Gastroesophageal sphincter (tissue), 4 donors: ENCODE data around the gene KRT35. TPM values are rescaled to one million over a fixed set of nuclear protein-coding genes. Genes with fewer than 3 reads are reported as not detected.
A peak's percentile ranks its signal among the peaks of the same experiment; 100 is the strongest.

Experiments
- ATAC-seq: fragments of 150-250 bp; one replicate; pipeline ENCODE4 v1.9.1; 2016; ENCODE audit warnings: mild to moderate bottlenecking, moderate library complexity
- H3K27ac ChIP-seq, 4 donors: fragments of 200-600 bp; sonication (generic) in 3 of 4; 1 replicate in 3 of 4; 2 replicates in 1 of 4; pipeline ENCODE4 v1.5.1; 2016 to 2019
- H3K27me3 ChIP-seq: fragments of 200-600 bp; sonication (generic); one replicate; pipeline ENCODE4 v1.5.1; 2019
- H3K36me3 ChIP-seq, 2 donors: fragments of 200-600 bp; sonication (generic); one replicate each; pipeline ENCODE4 v1.5.1; 2019; ENCODE audit warnings: control low read depth in 1 of 2
- H3K4me1 ChIP-seq, 3 donors: fragments of 200-600 bp; sonication (generic); 1 replicate in 2 of 3; 2 replicates in 1 of 3; pipeline ENCODE4 v1.5.1; 2016 to 2019; ENCODE audit warnings: control low read depth in 2 of 3
- H3K4me3 ChIP-seq, 2 donors: fragments of 200-600 bp; sonication (generic); one replicate each; pipeline ENCODE4 v1.5.1; 2019; ENCODE audit warnings: mild to moderate bottlenecking in 1 of 2, moderate library complexity in 1 of 2
- H3K9me3 ChIP-seq, 3 donors: fragments of 200-600 bp; sonication (generic); one replicate each; pipeline ENCODE4 v1.5.1; 2017 to 2019; ENCODE audit warnings: control low read depth in 2 of 3
- CTCF ChIP-seq, 4 experiments: fragments of 200-600 bp in 2 of 4; fragments of 450-650 bp in 2 of 4; sonication (generic) in 1 of 4; IDR thresholded peaks; one replicate each; pipeline ENCODE4 v1.5.1; 2017 to 2019; ENCODE audit warnings: antibody characterized with exemption in 4 of 4, mild to moderate bottlenecking in 2 of 4, moderate library complexity in 2 of 4
- EP300 ChIP-seq: sonication (generic); formaldehyde crosslinking; IDR thresholded peaks from one replicate; pipeline ENCODE4 v1.6.1; 2017; ENCODE audit warnings: antibody characterized with exemption, mild to moderate bottlenecking
- POLR2A ChIP-seq, 2 donors: fragments of 450-650 bp; IDR thresholded peaks; one replicate each; pipeline ENCODE4 v1.6.1; 2017; ENCODE audit warnings: antibody characterized with exemption in 2 of 2, mild to moderate bottlenecking in 2 of 2, moderate library complexity in 1 of 2
- POLR2AphosphoS5 ChIP-seq: sonication (generic); formaldehyde crosslinking; IDR thresholded peaks from one replicate; pipeline ENCODE4 v1.6.1; 2017; ENCODE audit warnings: antibody characterized with exemption
- WGBS, 2 donors: methylation state at CpG; one replicate each; pipeline ENCODE4 v1.1.5; 2018; ENCODE audit warnings: low coverage in 1 of 2; 5-methylcytosine and 5-hydroxymethylcytosine counted together
- total RNA-seq, 4 donors: library from RNA; depleted of rRNA; stranded (reverse); fragments of >200 nt; gene quantifications; one replicate each; pipeline ENCODE4 v1.1.0, GENCODE V29; 2016

Gene KRT35
- not detected for total RNA-seq

GRCh38 chr17:41481036-41481435 is at the start of gene KRT35:
Gene KRT35 (minus strand): TSS chr17:41481151. CDS start chr17:41481097, 54 bp downstream.
- H3K27me3 ChIP-seq: no peaks in the 10 kb centered on the region
- H3K9me3 ChIP-seq: no peaks in the 10 kb centered on the region
- H3K4me1 ChIP-seq: no peaks in the 10 kb centered on the region
- 71 to 100% methylated on average over 1 of the region's 2 CpGs for WGBS, 2 donors
- TF ChIP-seq EP300 (no peak), POLR2AphosphoS5 (no peak), CTCF (IDR thresholded peaks at IDR 0.05) (no peak), POLR2A (IDR thresholded peaks at IDR 0.05) (no peak)
- ATAC-seq: no peak
- H3K4me3 ChIP-seq: no peak within 1 kb of the TSS
- H3K36me3 ChIP-seq: no peaks in the 10 kb centered on the region
- H3K27ac ChIP-seq: no peak within 1 kb of the TSS

GRCh38 chr17:41530062-41531048 is 49.4 kb upstream of the KRT35 start:
- WGBS, 2 donors: 70 to 80% methylated on average over 1 to 2 of the region's 8 CpGs
- H3K27me3 ChIP-seq: peaks cover 84% of the 10 kb centered on the region
- ATAC-seq: no peak
- H3K27ac ChIP-seq: no peak overlapping the region
- no peaks in the 10 kb centered on the region for H3K9me3 ChIP-seq
- no peak for TF ChIP-seq POLR2A (IDR thresholded peaks at IDR 0.05)
- H3K36me3 ChIP-seq: no peaks in the 10 kb centered on the region
- H3K4me1 ChIP-seq: peaks cover 0 to 13% (median 9%) of the 10 kb centered on the region in 3 donors
- H3K4me3 ChIP-seq: no peak overlapping the region

- ATAC-seq: no peak
- WGBS, 2 donors: no CpG with 5 or more reads among the region's 5 CpGs
- H3K27me3 ChIP-seq: peaks cover 80% of the 10 kb centered on the region
Observed at GRCh38 chr17:41529491-41529915, 48.6 kb upstream of the KRT35 start.

GRCh38 chr17:41528959-41529353 is 48.0 kb upstream of the KRT35 start:
- 80 to 84% methylated on average over 2 to 4 of the region's 10 CpGs for WGBS, 2 donors
- ATAC-seq: no peak
- TF ChIP-seq POLR2A (IDR thresholded peaks at IDR 0.05) (no peak), CTCF (IDR thresholded peaks at IDR 0.05) (no peak), POLR2AphosphoS5 (no peak), EP300 (no peak)

More at GRCh38 chr17:41529491-41529915, 48.6 kb upstream of the KRT35 start:
- H3K4me1 ChIP-seq: peaks cover 0 to 13% (median 9%) of the 10 kb centered on the region in 3 donors
- TF ChIP-seq POLR2A (IDR thresholded peaks at IDR 0.05) (no peak), EP300 (no peak), CTCF (IDR thresholded peaks at IDR 0.05) (no peak), POLR2AphosphoS5 (no peak)
- H3K9me3 ChIP-seq: no peaks in the 10 kb centered on the region
- H3K4me3 ChIP-seq: no peak overlapping the region
- no peak overlapping the region for H3K27ac ChIP-seq
- H3K36me3 ChIP-seq: no peaks in the 10 kb centered on the region

GRCh38 chr17:41527063-41528023 is 46.4 kb upstream of the KRT35 start:
- H3K9me3 ChIP-seq: no peaks in the 10 kb centered on the region
- TF ChIP-seq POLR2A (IDR thresholded peaks at IDR 0.05) (no peak), CTCF (IDR thresholded peaks at IDR 0.05) (no peak), POLR2AphosphoS5 (no peak)
- WGBS, 2 donors: 13 to 28% methylated on average over 7 to 19 of the region's 62 CpGs
- no peaks in the 10 kb centered on the region for H3K36me3 ChIP-seq
- no peak overlapping the region for H3K27ac ChIP-seq
- H3K4me3 ChIP-seq: peak overlapping the region in 1 of 2 donors; percentile 37
- H3K27me3 ChIP-seq: peaks cover 67% of the 10 kb centered on the region
- ATAC-seq: no peak
- H3K4me1 ChIP-seq: peaks cover 0 to 13% (median 9%) of the 10 kb centered on the region in 3 donors

More at GRCh38 chr17:41528959-41529353, 48.0 kb upstream of the KRT35 start:
- Histone ChIP-seq H3K4me1 (peaks cover 0 to 13% (median 9%) of the 10 kb centered on the region in 3 donors), H3K9me3 (no peaks in the 10 kb centered on the region), H3K4me3 (no peak overlapping the region), H3K36me3 (no peaks in the 10 kb centered on the region), H3K27me3 (peaks cover 76% of the 10 kb centered on the region), H3K27ac (no peak overlapping the region)
